Measurements from ENCODE around the gene GRK2. TPM values are rescaled to one million over a fixed set of nuclear protein-coding genes. Genes with fewer than 3 reads are reported as not detected.

The GRK2 gene
- total and polyA plus RNA-seq, 9 of the 15 experiments (the other 6 are each of a cell fraction or from before 2014, with no cell fraction given), result 0.24 to 95.8 (median 56.5) TPM

DNA sequence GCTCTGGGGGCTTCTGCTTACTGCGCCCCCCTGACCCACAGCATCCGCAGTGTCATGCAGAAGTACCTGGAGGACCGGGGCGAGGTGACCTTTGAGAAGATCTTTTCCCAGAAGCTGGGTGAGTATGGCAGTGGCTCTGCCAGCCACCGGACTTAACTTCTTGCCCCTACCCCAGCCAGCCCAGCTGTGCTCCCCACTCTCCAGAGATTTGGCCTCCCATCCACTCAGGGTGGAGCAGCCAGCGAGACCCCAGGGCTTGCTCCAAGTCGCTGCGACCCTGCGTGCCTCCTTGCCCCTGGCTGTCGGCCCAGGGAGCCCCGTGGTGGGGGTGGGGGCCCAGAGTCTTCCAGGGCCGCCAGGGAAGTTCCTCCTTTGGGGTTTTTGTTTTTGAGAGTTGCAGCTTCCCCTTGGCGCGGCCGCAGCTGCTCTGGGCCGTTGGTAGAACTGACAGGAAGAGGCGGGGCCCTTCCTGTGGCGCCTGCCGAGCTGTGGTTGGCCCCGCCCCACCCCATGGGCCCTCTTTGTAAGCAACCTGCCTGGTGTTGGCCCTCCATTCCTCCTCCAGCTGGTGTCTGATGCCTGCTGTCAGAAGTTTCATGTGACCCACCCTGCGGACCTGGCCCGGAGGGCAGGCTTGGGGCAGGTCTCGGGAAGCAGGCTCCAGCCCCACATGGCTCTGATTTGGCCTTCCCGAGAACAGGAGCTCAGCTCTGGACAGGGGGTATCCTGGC lies 11.1 kb downstream of the GRK2 start (continued):
- TF ChIP-seq, protein P1, sequence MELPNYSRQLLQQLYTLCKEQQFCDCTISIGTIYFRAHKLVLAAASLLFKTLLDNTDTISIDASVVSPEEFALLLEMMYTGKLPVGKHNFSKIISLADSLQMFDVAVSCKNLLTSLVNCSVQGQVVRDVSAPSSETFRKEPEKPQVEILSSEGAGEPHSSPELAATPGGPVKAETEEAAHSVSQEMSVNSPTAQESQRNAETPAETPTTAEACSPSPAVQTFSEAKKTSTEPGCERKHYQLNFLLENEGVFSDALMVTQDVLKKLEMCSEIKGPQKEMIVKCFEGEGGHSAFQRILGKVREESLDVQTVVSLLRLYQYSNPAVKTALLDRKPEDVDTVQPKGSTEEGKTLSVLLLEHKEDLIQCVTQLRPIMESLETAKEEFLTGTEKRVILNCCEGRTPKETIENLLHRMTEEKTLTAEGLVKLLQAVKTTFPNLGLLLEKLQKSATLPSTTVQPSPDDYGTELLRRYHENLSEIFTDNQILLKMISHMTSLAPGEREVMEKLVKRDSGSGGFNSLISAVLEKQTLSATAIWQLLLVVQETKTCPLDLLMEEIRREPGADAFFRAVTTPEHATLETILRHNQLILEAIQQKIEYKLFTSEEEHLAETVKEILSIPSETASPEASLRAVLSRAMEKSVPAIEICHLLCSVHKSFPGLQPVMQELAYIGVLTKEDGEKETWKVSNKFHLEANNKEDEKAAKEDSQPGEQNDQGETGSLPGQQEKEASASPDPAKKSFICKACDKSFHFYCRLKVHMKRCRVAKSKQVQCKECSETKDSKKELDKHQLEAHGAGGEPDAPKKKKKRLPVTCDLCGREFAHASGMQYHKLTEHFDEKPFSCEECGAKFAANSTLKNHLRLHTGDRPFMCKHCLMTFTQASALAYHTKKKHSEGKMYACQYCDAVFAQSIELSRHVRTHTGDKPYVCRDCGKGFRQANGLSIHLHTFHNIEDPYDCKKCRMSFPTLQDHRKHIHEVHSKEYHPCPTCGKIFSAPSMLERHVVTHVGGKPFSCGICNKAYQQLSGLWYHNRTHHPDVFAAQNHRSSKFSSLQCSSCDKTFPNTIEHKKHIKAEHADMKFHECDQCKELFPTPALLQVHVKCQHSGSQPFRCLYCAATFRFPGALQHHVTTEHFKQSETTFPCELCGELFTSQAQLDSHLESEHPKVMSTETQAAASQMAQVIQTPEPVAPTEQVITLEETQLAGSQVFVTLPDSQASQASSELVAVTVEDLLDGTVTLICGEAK (IDR thresholded peaks at IDR 0.05), result peak; percentile 71
- TF ChIP-seq, protein P1 (CRISPR knock-in tag; IDR thresholded peaks at IDR 0.05), result no peak
- peak; percentile 93 for TF ChIP-seq ZNF589 (CRISPR knock-in tag; IDR thresholded peaks at IDR 0.05; ENCODE audit: low read depth)
- TF ChIP-seq, protein P2, sequence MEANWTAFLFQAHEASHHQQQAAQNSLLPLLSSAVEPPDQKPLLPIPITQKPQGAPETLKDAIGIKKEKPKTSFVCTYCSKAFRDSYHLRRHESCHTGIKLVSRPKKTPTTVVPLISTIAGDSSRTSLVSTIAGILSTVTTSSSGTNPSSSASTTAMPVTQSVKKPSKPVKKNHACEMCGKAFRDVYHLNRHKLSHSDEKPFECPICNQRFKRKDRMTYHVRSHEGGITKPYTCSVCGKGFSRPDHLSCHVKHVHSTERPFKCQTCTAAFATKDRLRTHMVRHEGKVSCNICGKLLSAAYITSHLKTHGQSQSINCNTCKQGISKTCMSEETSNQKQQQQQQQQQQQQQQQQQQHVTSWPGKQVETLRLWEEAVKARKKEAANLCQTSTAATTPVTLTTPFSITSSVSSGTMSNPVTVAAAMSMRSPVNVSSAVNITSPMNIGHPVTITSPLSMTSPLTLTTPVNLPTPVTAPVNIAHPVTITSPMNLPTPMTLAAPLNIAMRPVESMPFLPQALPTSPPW (CRISPR knock-in tag; IDR thresholded peaks at IDR 0.05), result peak; percentile 86
- no peak for TF ChIP-seq HCFC1 (IDR thresholded peaks at IDR 0.05; ENCODE audit: low read depth, low read length)
- TF ChIP-seq ARID1B (IDR thresholded peaks at IDR 0.05), result no peak; the same call in none of the 2 replicates
- no peak for TF ChIP-seq SAFB2 (IDR thresholded peaks at IDR 0.05; ENCODE audit: borderline replicate concordance, low read depth, low read length, severe bottlenecking)
- TF ChIP-seq ARID4B (CRISPR knock-in tag; IDR thresholded peaks at IDR 0.05), result peak; percentile 83; the same call in 1 of the 2 replicates
- TF ChIP-seq NR4A1 (CRISPR knock-in tag; IDR thresholded peaks at IDR 0.05), result no peak
- no peak; the same call in 1 of the 2 replicates for TF ChIP-seq NR4A1 (tag; IDR thresholded peaks at IDR 0.05)
- TF ChIP-seq BRD9 (IDR thresholded peaks at IDR 0.05; ENCODE audit: low read depth, partially characterized antibody), result peak; percentile 70

Measured in K562 (cell line).